Smooth muscle cell (in vitro differentiated cells): Measurements from ENCODE around the gene MAP1S. TPM values are rescaled to one million over a fixed set of nuclear protein-coding genes. Genes with fewer than 3 reads are reported as not detected.

Experiments
- DNase-seq: peaks from one replicate; lab custom pipeline; 2025; ENCODE audit not compliant: unreplicated experiment; lab: John Stamatoyannopoulos, UW
- H2AFZ ChIP-seq: fragments of 200-600 bp; sonication (generic); 2 replicates; pipeline ENCODE4 v1.6.0; 2016; ENCODE audit warnings: antibody characterized with exemption, low read depth, mild to moderate bottlenecking
- H3F3A ChIP-seq: fragments of 200-600 bp; sonication (generic); 2 replicates; pipeline ENCODE4 v1.6.0; 2017; ENCODE audit warnings: antibody characterized with exemption, low read depth
- H3K27ac ChIP-seq: fragments of 200-600 bp; sonication (generic); 2 replicates; pipeline ENCODE4 v1.5.1; 2016; ENCODE audit warnings: low read depth, mild to moderate bottlenecking
- H3K27me3 ChIP-seq: fragments of 200-600 bp; sonication (generic); 2 replicates; pipeline ENCODE4 v1.6.1; 2016; ENCODE audit warnings: low read depth, mild to moderate bottlenecking
- H3K36me3 ChIP-seq: fragments of 200-600 bp; sonication (generic); 2 replicates; pipeline ENCODE4 v1.5.1; 2016; ENCODE audit warnings: low read depth
- H3K4me1 ChIP-seq: fragments of 200-600 bp; sonication (generic); 2 replicates; pipeline ENCODE4 v1.5.1; 2016; ENCODE audit warnings: low read depth
- H3K4me2 ChIP-seq: fragments of 200-600 bp; sonication (generic); 2 replicates; pipeline ENCODE4 v1.6.0; 2016; ENCODE audit warnings: mild to moderate bottlenecking
- H3K4me3 ChIP-seq: fragments of 200-600 bp; sonication (generic); 2 replicates; pipeline ENCODE4 v1.5.1; 2016; ENCODE audit warnings: mild to moderate bottlenecking
- H3K79me2 ChIP-seq: fragments of 200-600 bp; sonication (generic); 2 replicates; pipeline ENCODE4 v1.6.0; 2016; ENCODE audit warnings: low read depth, mild to moderate bottlenecking
- H3K9ac ChIP-seq: fragments of 200-600 bp; sonication (generic); 2 replicates; pipeline ENCODE4 v1.6.0; 2016; ENCODE audit warnings: low read depth
- H3K9me3 ChIP-seq: fragments of 200-600 bp; sonication (generic); replicated peaks from 2 replicates; pipeline ENCODE4 v1.5.1; 2016; ENCODE audit warnings: low read depth
- H4K20me1 ChIP-seq: fragments of 200-600 bp; sonication (generic); 2 replicates; pipeline ENCODE4 v1.6.0; 2016; ENCODE audit warnings: low read depth
- WGBS: methylation state at CpG from one replicate; pipeline ENCODE4 v1.1.7; 2016; ENCODE audit warnings: low lambda C conversion rate; 5-methylcytosine and 5-hydroxymethylcytosine counted together
- polyA plus RNA-seq: library from polyadenylated mRNA; unstranded; fragments of >200 nt; fragmentation: Nextera tagmentation; extraction: Ambion mirVana; gene quantifications from 2 replicates; pipeline ENCODE4 v1.2.1, GENCODE V29; 2016
- total RNA-seq: library from RNA; depleted of rRNA; stranded (reverse); fragments of >200 nt; gene quantifications from 2 replicates; pipeline ENCODE4 v1.2.3, GENCODE V29; 2014
- TF ChIP-seq, protein P1 (sequence below): fragments of 200-600 bp; sonication (generic); IDR thresholded peaks from 2 replicates; pipeline ENCODE4 v1.5.1; 2017; ENCODE audit warnings: borderline replicate concordance, mild to moderate bottlenecking, antibody characterized with exemption; ENCODE audit not compliant: insufficient read depth, poor library complexity, severe bottlenecking

MAP1S gene
- total and polyA plus RNA-seq, 2 experiments from 2014 or later = 10.2 to 62.1 TPM

DNA sequence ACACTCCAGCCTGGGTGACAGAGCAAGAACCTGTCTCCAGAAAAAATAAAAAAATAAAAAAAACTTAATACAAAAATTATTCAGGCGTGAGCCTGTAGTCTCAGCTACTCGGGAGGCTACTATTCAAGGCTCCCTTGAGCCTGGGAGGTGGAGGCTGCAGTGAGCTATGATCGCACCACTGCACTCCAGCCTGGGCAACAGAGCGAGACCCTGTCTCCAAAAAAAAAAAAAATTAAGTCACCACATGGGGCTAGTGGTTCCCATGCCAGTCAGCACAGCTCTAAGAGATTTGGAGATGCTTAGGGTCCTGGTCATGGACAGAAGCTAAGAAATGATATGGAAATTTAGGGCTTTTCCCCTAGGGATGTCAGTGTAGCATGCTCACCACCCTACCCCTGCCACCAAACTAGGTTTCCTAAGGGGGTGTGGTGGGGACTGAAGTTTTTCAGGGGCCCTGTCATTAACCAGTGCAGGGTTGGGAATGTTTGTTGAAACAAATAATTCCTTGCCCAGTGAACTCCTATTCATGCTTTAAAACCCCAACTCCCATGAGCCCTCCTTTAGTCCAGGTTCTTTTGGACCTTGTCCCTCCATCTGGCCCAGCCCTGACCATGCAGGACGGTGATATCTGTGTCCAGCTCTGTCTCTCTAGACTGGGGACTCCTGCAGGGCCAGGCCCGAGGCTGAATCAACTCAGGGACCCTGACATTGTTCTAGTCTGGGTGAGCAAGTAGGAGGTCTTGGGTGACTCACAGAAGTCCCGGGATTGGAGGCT lies 33.8 kb downstream of the MAP1S start:
- Histone ChIP-seq H3F3A (no peaks in the 10 kb centered on the region), H3K36me3 (no peaks in the 10 kb centered on the region), H3K4me3 (no peak overlapping the region), H3K4me1 (peaks cover 7% of the 10 kb centered on the region), H3K27me3 (no peaks in the 10 kb centered on the region), H3K79me2 (no peaks in the 10 kb centered on the region), H3K4me2 (no peak overlapping the region), H3K9me3 (no peaks in the 10 kb centered on the region), H2AFZ (no peak overlapping the region), H3K27ac (no peak overlapping the region), H3K9ac (no peak overlapping the region), H4K20me1 (no peaks in the 10 kb centered on the region)
- no peak for DNase-seq
- 89% methylated on average over 7 of the region's 7 CpGs for WGBS
- TF ChIP-seq, protein P1, sequence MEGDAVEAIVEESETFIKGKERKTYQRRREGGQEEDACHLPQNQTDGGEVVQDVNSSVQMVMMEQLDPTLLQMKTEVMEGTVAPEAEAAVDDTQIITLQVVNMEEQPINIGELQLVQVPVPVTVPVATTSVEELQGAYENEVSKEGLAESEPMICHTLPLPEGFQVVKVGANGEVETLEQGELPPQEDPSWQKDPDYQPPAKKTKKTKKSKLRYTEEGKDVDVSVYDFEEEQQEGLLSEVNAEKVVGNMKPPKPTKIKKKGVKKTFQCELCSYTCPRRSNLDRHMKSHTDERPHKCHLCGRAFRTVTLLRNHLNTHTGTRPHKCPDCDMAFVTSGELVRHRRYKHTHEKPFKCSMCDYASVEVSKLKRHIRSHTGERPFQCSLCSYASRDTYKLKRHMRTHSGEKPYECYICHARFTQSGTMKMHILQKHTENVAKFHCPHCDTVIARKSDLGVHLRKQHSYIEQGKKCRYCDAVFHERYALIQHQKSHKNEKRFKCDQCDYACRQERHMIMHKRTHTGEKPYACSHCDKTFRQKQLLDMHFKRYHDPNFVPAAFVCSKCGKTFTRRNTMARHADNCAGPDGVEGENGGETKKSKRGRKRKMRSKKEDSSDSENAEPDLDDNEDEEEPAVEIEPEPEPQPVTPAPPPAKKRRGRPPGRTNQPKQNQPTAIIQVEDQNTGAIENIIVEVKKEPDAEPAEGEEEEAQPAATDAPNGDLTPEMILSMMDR = no peak

DNA sequence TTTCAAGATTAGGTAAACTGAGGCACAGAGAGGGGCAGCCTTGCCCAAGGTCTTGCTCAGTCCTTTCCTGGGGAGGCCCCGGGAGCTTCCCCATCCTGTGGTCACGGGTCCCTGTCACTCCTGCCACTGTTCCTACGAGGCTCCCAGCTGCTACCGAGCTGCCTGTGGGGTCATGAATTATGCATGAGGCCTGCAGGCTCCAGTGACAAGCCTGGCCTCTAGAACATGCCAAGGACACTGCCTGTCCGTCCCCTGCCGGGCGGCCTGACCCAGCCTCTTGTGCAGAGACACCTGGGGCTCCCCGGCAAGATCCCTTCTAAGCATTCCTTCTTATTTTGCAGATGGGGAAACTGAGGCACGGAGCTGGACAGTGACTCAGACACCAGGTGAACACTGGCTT lies 34.7 kb downstream of the MAP1S start:
- H3K27me3 ChIP-seq = no peaks in the 10 kb centered on the region
- peaks cover 7% of the 10 kb centered on the region for H3K4me1 ChIP-seq
- H3K27ac ChIP-seq = no peak overlapping the region
- H3F3A ChIP-seq = no peaks in the 10 kb centered on the region
- H3K79me2 ChIP-seq = no peaks in the 10 kb centered on the region
- H3K9ac ChIP-seq = no peak overlapping the region
- no peaks in the 10 kb centered on the region for H4K20me1 ChIP-seq
- no peaks in the 10 kb centered on the region for H3K36me3 ChIP-seq
- no peak for DNase-seq
- H3K9me3 ChIP-seq = no peaks in the 10 kb centered on the region
- TF ChIP-seq, protein P1 = no peak
- 67% methylated on average over 9 of the region's 9 CpGs for WGBS
- no peak overlapping the region for H2AFZ ChIP-seq
- H3K4me3 ChIP-seq = no peak overlapping the region
- no peak overlapping the region for H3K4me2 ChIP-seq

GRCh38 chr19:17754634-17755442 lies 35.6 kb downstream of the MAP1S start:
- Histone ChIP-seq H3K9ac (no peak overlapping the region), H3K27me3 (no peaks in the 10 kb centered on the region), H3F3A (no peaks in the 10 kb centered on the region), H3K4me1 (peaks cover 7% of the 10 kb centered on the region), H3K4me2 (no peak overlapping the region), H4K20me1 (no peaks in the 10 kb centered on the region), H3K79me2 (no peaks in the 10 kb centered on the region), H3K4me3 (no peak overlapping the region), H3K27ac (no peak overlapping the region), H3K9me3 (no peaks in the 10 kb centered on the region), H2AFZ (no peak overlapping the region), H3K36me3 (no peaks in the 10 kb centered on the region)
- TF ChIP-seq, protein P1 = no peak
- DNase-seq = no peak
- WGBS = 75% methylated on average over 5 of the region's 5 CpGs
